ENCODE results near the gene FADS1. TPM values are rescaled to one million over a fixed set of nuclear protein-coding genes. Genes with fewer than 3 reads are reported as not detected.

The FADS1 gene
- total and polyA plus RNA-seq, 5 donors from 2014 or later, result 0.35 to 9.1 (median 3.1) TPM; not detected in 2

GRCh38 chr11:61765550-61766253, 51.1 kb downstream of the FADS1 start:
- peaks cover 0 to 6% (median 0%) of the 10 kb centered on the region in 4 donors for H3K4me1 Mint-ChIP-seq
- no peak overlapping the region for H3K4me3 ChIP-seq (ENCODE audit: low read depth, low read length)
- no peak for DNase-seq
- no peaks in the 10 kb centered on the region for H3K9me3 Mint-ChIP-seq
- H3K36me3 Mint-ChIP-seq, result no peaks in the 10 kb centered on the region
- no peaks in the 10 kb centered on the region for H3K27me3 Mint-ChIP-seq
- no peak overlapping the region for H3K27ac ChIP-seq (ENCODE audit: insufficient read depth, low read length, poor library complexity, severe bottlenecking)
- no peak overlapping the region for H3K27ac Mint-ChIP-seq
- no peaks in the 10 kb centered on the region for H3K27me3 ChIP-seq (ENCODE audit: control insufficient read depth, insufficient read depth, low read length)
- no peaks in the 10 kb centered on the region for H3K36me3 ChIP-seq (ENCODE audit: control insufficient read depth, insufficient read depth, low read length)
- no peaks in the 10 kb centered on the region for H3K9me3 ChIP-seq (ENCODE audit: control insufficient read depth in 2 of 2, low read length in 2 of 2)
- no peak for ATAC-seq (ENCODE audit: low read depth in 2 of 2)
- H3K4me1 ChIP-seq (ENCODE audit: control insufficient read depth, insufficient read depth, low read length, poor library complexity, severe bottlenecking), result no peaks in the 10 kb centered on the region
- no peak overlapping the region for H3K4me3 Mint-ChIP-seq

GRCh38 chr11:61764606-61765260, 52.1 kb downstream of the FADS1 start:
- H3K27me3 Mint-ChIP-seq, result no peaks in the 10 kb centered on the region
- no peak overlapping the region for H3K4me3 Mint-ChIP-seq
- peaks cover 0 to 6% (median 0%) of the 10 kb centered on the region in 4 donors for H3K4me1 Mint-ChIP-seq
- DNase-seq, result no peak
- Histone ChIP-seq H3K4me1 (ENCODE audit: control insufficient read depth, insufficient read depth, low read length, poor library complexity, severe bottlenecking) (no peaks in the 10 kb centered on the region), H3K9me3 (ENCODE audit: control insufficient read depth in 2 of 2, low read length in 2 of 2) (no peaks in the 10 kb centered on the region), H3K36me3 (ENCODE audit: control insufficient read depth, insufficient read depth, low read length) (no peaks in the 10 kb centered on the region), H3K4me3 (ENCODE audit: low read depth, low read length) (no peak overlapping the region), H3K27me3 (ENCODE audit: control insufficient read depth, insufficient read depth, low read length) (no peaks in the 10 kb centered on the region), H3K27ac (ENCODE audit: insufficient read depth, low read length, poor library complexity, severe bottlenecking) (no peak overlapping the region)
- ATAC-seq (ENCODE audit: low read depth in 2 of 2), result no peak
- H3K27ac Mint-ChIP-seq, result no peak overlapping the region
- no peaks in the 10 kb centered on the region for H3K36me3 Mint-ChIP-seq
- no peaks in the 10 kb centered on the region for H3K9me3 Mint-ChIP-seq

DNA sequence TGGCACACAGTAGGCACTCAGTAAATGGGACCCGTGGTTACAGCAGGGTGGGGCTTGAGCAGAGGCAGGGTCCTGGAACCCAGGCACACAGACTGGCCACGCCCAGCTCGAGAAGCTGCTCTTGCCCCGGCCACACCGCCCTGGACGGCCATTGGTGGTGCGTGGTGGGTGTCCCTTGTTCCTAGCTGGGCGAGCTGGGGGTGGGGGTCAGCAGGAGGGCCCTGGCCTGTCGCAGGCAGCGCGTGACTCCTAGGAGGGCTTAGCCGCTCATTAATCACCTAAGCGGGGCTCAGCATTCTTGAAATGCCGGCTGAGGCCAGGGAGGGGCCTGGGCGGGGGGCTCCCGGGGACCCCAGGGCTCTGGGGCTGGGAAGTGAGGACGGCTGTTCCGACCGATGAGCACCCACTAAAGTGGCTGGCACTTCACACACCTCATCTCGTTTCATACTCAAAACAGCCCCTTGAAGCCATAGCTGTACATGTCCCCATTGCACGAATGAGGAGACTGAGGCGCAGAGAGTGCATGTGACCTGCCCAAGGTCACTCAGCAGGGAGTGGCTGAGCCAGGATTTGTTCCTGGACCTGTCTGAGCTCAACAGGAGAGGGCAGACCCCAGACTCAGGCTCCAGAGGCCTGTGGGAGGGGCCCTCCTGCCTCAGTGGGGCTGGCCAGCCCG, 52.7 kb downstream of the FADS1 start:
- ATAC-seq (ENCODE audit: low read depth in 2 of 2), result no peak
- Mint-ChIP-seq H3K9me3 (no peaks in the 10 kb centered on the region), H3K36me3 (no peaks in the 10 kb centered on the region), H3K4me1 (peaks cover 0 to 6% (median 0%) of the 10 kb centered on the region in 4 donors), H3K27me3 (no peaks in the 10 kb centered on the region), H3K27ac (no peak overlapping the region), H3K4me3 (no peak overlapping the region)
- no peak for DNase-seq
- Histone ChIP-seq H3K27ac (ENCODE audit: insufficient read depth, low read length, poor library complexity, severe bottlenecking) (no peak overlapping the region), H3K27me3 (ENCODE audit: control insufficient read depth, insufficient read depth, low read length) (no peaks in the 10 kb centered on the region), H3K36me3 (ENCODE audit: control insufficient read depth, insufficient read depth, low read length) (no peaks in the 10 kb centered on the region), H3K4me3 (ENCODE audit: low read depth, low read length) (no peak overlapping the region), H3K9me3 (ENCODE audit: control insufficient read depth in 2 of 2, low read length in 2 of 2) (no peaks in the 10 kb centered on the region), H3K4me1 (ENCODE audit: control insufficient read depth, insufficient read depth, low read length, poor library complexity, severe bottlenecking) (no peaks in the 10 kb centered on the region)

DNA sequence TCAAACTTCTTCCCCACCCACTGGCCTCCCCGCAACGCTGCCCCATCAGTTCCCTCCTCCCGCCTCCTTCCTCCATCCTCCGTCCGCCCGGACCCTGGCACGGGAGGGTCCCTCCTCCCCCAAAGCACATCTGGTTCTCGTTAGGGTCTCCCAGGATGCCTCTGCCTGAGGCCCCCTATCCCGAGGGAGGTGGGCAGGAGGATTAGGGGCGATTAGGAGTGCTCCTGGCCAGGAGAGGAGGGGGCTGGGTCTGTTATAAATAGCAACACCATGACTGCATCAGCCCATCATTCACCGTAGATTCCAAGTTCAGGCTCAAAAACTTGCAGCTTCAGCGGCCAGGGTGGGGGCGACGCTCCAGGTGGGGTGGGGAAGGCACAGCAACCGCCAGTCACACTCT, 54.0 kb downstream of the FADS1 start:
- DNase-seq (no peak), ATAC-seq (ENCODE audit: low read depth in 2 of 2) (no peak)
- Histone ChIP-seq H3K27me3 (ENCODE audit: control insufficient read depth, insufficient read depth, low read length) (no peaks in the 10 kb centered on the region), H3K27ac (ENCODE audit: insufficient read depth, low read length, poor library complexity, severe bottlenecking) (no peak overlapping the region), H3K36me3 (ENCODE audit: control insufficient read depth, insufficient read depth, low read length) (no peaks in the 10 kb centered on the region), H3K4me3 (ENCODE audit: low read depth, low read length) (no peak overlapping the region), H3K9me3 (ENCODE audit: control insufficient read depth in 2 of 2, low read length in 2 of 2) (no peaks in the 10 kb centered on the region), H3K4me1 (ENCODE audit: control insufficient read depth, insufficient read depth, low read length, poor library complexity, severe bottlenecking) (no peaks in the 10 kb centered on the region)
- no peaks in the 10 kb centered on the region for H3K9me3 Mint-ChIP-seq
- H3K36me3 Mint-ChIP-seq, result no peaks in the 10 kb centered on the region
- H3K4me3 Mint-ChIP-seq, result no peak overlapping the region
- no peaks in the 10 kb centered on the region for H3K27me3 Mint-ChIP-seq
- H3K27ac Mint-ChIP-seq, result no peak overlapping the region
- H3K4me1 Mint-ChIP-seq, result peaks cover 0 to 6% (median 0%) of the 10 kb centered on the region in 4 donors

GRCh38 chr11:61762223-61762615, 54.6 kb downstream of the FADS1 start:
- Mint-ChIP-seq H3K27me3 (no peaks in the 10 kb centered on the region), H3K4me1 (peaks cover 0 to 6% (median under 1%) of the 10 kb centered on the region in 4 donors), H3K27ac (peak overlapping the region in 1 of 3 donors; percentile 29), H3K36me3 (no peaks in the 10 kb centered on the region), H3K4me3 (no peak overlapping the region), H3K9me3 (no peaks in the 10 kb centered on the region)
- Histone ChIP-seq H3K9me3 (ENCODE audit: control insufficient read depth in 2 of 2, low read length in 2 of 2) (no peaks in the 10 kb centered on the region), H3K36me3 (ENCODE audit: control insufficient read depth, insufficient read depth, low read length) (no peaks in the 10 kb centered on the region), H3K27ac (ENCODE audit: insufficient read depth, low read length, poor library complexity, severe bottlenecking) (no peak overlapping the region), H3K4me1 (ENCODE audit: control insufficient read depth, insufficient read depth, low read length, poor library complexity, severe bottlenecking) (no peaks in the 10 kb centered on the region), H3K4me3 (ENCODE audit: low read depth, low read length) (no peak overlapping the region), H3K27me3 (ENCODE audit: control insufficient read depth, insufficient read depth, low read length) (no peaks in the 10 kb centered on the region)
- ATAC-seq (ENCODE audit: low read depth in 2 of 2), result no peak
- no peak for DNase-seq

DNA sequence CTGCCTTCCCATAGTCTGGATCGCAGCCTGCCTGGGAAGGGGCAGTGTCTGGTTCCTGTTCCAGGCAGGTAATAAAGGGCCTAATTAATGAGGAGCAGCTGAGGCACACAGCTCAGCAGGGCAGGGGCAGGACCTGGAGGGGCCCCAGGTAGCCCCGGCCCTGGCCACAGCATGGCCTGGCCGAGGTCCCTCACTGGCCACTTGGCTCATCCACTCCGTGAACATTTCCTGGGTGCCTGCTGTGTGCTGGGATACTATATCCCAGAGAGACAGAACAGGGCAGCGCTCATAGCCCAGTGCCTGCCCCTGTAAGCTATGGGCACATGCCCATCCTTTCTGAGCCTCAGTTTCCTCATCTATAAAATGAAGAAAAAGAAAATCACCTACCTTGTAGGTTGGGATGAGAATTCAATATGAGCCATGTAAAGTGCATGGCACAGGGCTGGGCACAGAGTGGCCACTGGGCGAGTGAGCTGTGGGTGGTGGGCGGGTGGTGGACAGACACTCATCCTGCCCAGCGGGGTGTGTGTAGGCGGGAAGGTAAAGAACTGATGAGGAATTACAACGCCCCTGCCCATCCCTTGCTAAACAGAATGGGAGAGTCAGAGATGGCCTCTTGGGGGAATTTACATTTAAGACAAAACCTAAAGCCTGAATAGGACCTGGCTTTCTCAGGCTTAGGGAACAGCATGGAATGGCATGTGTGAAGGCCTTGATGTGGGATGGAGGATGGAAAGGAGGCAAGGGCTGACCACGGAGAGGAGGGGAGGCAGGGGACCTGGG, 55.2 kb downstream of the FADS1 start:
- H3K9me3 ChIP-seq (ENCODE audit: control insufficient read depth in 2 of 2, low read length in 2 of 2), result no peaks in the 10 kb centered on the region
- H3K4me3 ChIP-seq (ENCODE audit: low read depth, low read length), result no peak overlapping the region
- H3K36me3 ChIP-seq (ENCODE audit: control insufficient read depth, insufficient read depth, low read length), result no peaks in the 10 kb centered on the region
- H3K27ac ChIP-seq (ENCODE audit: insufficient read depth, low read length, poor library complexity, severe bottlenecking), result no peak overlapping the region
- Mint-ChIP-seq H3K9me3 (no peaks in the 10 kb centered on the region), H3K36me3 (no peaks in the 10 kb centered on the region), H3K27me3 (no peaks in the 10 kb centered on the region), H3K4me1 (peaks cover 0 to 7% (median 2%) of the 10 kb centered on the region in 4 donors), H3K27ac (peak overlapping the region in 1 of 3 donors; percentile 29), H3K4me3 (no peak overlapping the region)
- no peak for DNase-seq
- no peak for ATAC-seq (ENCODE audit: low read depth in 2 of 2)
- H3K4me1 ChIP-seq (ENCODE audit: control insufficient read depth, insufficient read depth, low read length, poor library complexity, severe bottlenecking), result peaks cover 1% of the 10 kb centered on the region
- no peaks in the 10 kb centered on the region for H3K27me3 ChIP-seq (ENCODE audit: control insufficient read depth, insufficient read depth, low read length)

DNA sequence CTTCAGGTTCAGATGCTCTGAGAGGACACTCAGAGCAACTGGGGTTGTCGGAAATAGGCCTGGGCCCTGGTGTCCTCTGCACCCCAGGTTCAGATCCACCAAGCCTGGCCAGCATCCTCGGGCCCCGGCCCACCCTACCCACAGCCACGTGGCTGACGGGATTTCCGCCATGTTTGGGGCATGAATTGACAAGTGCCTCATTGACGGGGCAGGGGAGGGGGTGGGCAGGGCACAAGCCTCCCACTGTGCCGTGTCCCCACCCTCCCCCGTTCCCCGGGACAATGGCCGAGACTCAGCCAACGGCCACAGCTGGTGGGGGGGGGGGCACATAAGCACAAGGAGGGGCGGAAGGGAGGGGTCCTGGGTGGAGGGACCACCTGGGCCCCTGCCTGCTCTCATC, 55.9 kb downstream of the FADS1 start:
- Mint-ChIP-seq H3K4me1 (peaks cover 0 to 13% (median 4%) of the 10 kb centered on the region in 4 donors), H3K9me3 (no peaks in the 10 kb centered on the region), H3K36me3 (no peaks in the 10 kb centered on the region), H3K27me3 (no peaks in the 10 kb centered on the region), H3K4me3 (no peak overlapping the region), H3K27ac (no peak overlapping the region)
- Histone ChIP-seq H3K27ac (ENCODE audit: insufficient read depth, low read length, poor library complexity, severe bottlenecking) (no peak overlapping the region), H3K27me3 (ENCODE audit: control insufficient read depth, insufficient read depth, low read length) (no peaks in the 10 kb centered on the region), H3K4me1 (ENCODE audit: control insufficient read depth, insufficient read depth, low read length, poor library complexity, severe bottlenecking) (peaks cover 8% of the 10 kb centered on the region), H3K9me3 (ENCODE audit: control insufficient read depth in 2 of 2, low read length in 2 of 2) (no peaks in the 10 kb centered on the region), H3K36me3 (ENCODE audit: control insufficient read depth, insufficient read depth, low read length) (no peaks in the 10 kb centered on the region), H3K4me3 (ENCODE audit: low read depth, low read length) (no peak overlapping the region)
- DNase-seq (no peak), ATAC-seq (ENCODE audit: low read depth in 2 of 2) (no peak)
